Kidney (tissue), 14 donors: ENCODE data around the gene NFATC2. TPM values are rescaled to one million over a fixed set of nuclear protein-coding genes. Genes with fewer than 3 reads are reported as not detected.

Source experiments
- DNase-seq, 5 donors: peaks; one replicate each; pipeline ENCODE4 v3.0.0-alpha.2; 2013 to 2020
- FAIRE-seq: peaks from 2 replicates; lab custom pipeline; 2012; peaks lifted over from hg19 to GRCh38; lab: Jason Lieb, UNC
- H3K27ac ChIP-seq, 2 donors: one replicate each; pipeline ENCODE4 v1.7.0; 2013; ENCODE audit warnings: low read depth in 2 of 2, low read length in 2 of 2, inconsistent platforms in 1 of 2
- H3K27me3 ChIP-seq: one replicate; pipeline ENCODE4 v1.7.1; 2013; ENCODE audit warnings: low read length, inconsistent platforms; ENCODE audit not compliant: control insufficient read depth, insufficient read depth
- H3K36me3 ChIP-seq, 3 donors: one replicate each; pipeline versions ENCODE4 v1.7.0 to v1.7.1; 2013; ENCODE audit warnings: low read length in 3 of 3, control low read depth in 1 of 3, inconsistent platforms in 1 of 3; ENCODE audit not compliant: insufficient read depth in 3 of 3, control insufficient read depth in 2 of 3
- H3K4me1 ChIP-seq, 3 donors: one replicate each; pipeline versions ENCODE4 v1.7.0 to v1.7.1; 2013; ENCODE audit warnings: low read length in 3 of 3, inconsistent platforms in 1 of 3, low read depth in 1 of 3; ENCODE audit not compliant: control insufficient read depth in 2 of 3, insufficient read depth in 2 of 3
- H3K4me3 ChIP-seq, 3 donors: one replicate each; pipeline versions ENCODE4 v1.7.0 to v1.8.1; 2013; ENCODE audit warnings: low read length in 3 of 3, control low read depth in 1 of 3, inconsistent platforms in 1 of 3
- H3K9ac ChIP-seq, 3 donors: one replicate each; pipeline versions ENCODE4 v1.7.0 to v1.7.1; 2013; ENCODE audit warnings: low read length in 3 of 3, control low read depth in 1 of 3, inconsistent platforms in 1 of 3
- H3K9me3 ChIP-seq, 3 donors: one replicate each; pipeline versions ENCODE4 v1.7.0 to v1.7.1; 2013; ENCODE audit warnings: low read length in 3 of 3, control low read depth in 1 of 3, inconsistent platforms in 1 of 3; ENCODE audit not compliant: control insufficient read depth in 2 of 3, insufficient read depth in 1 of 3
- intact Hi-C: fragments of 100-400 bp; cut with DNase I; formaldehyde crosslinking; loops from one replicate; pipeline ENCODE4 v1.11.1; 2022
- polyA plus RNA-seq: library from polyadenylated mRNA; stranded (reverse); fragments of 350-450 nt; fragmentation: Illumina TruSeq; extraction: RNeasy Lipid Tissue Mini Kit (QIAGEN cat#74804); gene quantifications from one replicate; pipeline ENCODE4 v1.2.3, GENCODE V29; 2014; ENCODE audit warnings: low read depth, low replicate concordance; ENCODE audit not compliant: insufficient read depth
- total RNA-seq: library from RNA; stranded (reverse); fragmentation: NEBNext Ultra II Directional; extraction: Animal tissue kit (Norgen Biotek cat#: 25700); gene quantifications from one replicate; pipeline ENCODE4 v1.2.1, GENCODE V29; 2021
- TF ChIP-seq, protein P1 (sequence below): IDR thresholded peaks from 3 replicates; pipeline ENCODE4 v1.5.1; 2012; ENCODE audit warnings: mild to moderate bottlenecking, moderate library complexity, borderline replicate concordance; ENCODE audit not compliant: insufficient read depth; ENCODE audit errors: extremely low read depth
- donor health status: control.
- donor health status: control.
- donor health status: control.
- donor health status: control.
- donor health status: control.
- donor health status: DM: yes; HTN: yes; CAD: no.
- donor health status: Normal renal cell carcinoma (clear cell type).

The NFATC2 gene
- total and polyA plus RNA-seq, 2 donors from 2014 or later = 0.73 to 10.5 TPM

DNA sequence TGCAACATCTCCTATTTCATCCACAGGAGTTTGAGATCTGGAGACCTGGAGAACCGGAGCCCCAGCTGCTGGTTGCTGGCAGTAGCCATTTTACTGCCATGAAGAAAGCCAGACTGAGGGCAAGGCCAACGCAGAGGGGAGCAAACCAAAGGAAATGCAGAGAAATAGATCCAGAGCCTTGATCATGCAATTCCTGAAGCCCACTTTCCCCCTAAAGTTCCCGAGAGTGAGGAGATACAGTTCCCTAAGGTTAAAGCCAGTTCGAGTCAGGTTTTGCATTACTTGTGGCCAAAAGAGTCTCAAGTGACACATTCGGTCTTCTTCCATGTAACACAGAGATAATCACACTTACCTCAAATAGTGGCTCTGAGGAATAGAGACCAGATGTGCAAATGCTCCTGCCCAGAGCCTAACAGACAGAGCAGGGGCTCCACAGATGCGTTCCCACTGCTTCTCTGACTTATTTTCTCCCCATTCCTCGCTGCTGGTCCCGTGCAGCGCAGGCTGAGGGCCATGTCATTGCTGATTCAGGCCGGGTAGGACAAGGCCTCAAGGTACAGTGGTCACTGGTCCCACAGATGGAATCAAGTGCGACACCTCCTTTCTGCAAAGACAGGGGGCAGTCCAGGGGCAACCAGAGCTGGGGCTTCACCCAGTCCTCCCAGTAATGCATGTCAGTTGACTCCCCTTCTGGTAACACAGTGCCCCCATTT is 35.1 kb upstream of the NFATC2 start:
- H3K36me3 ChIP-seq = no peaks in the 10 kb centered on the region
- no peak overlapping the region for H3K27ac ChIP-seq
- no peaks in the 10 kb centered on the region for H3K27me3 ChIP-seq
- no peak for DNase-seq
- TF ChIP-seq, protein P1, sequence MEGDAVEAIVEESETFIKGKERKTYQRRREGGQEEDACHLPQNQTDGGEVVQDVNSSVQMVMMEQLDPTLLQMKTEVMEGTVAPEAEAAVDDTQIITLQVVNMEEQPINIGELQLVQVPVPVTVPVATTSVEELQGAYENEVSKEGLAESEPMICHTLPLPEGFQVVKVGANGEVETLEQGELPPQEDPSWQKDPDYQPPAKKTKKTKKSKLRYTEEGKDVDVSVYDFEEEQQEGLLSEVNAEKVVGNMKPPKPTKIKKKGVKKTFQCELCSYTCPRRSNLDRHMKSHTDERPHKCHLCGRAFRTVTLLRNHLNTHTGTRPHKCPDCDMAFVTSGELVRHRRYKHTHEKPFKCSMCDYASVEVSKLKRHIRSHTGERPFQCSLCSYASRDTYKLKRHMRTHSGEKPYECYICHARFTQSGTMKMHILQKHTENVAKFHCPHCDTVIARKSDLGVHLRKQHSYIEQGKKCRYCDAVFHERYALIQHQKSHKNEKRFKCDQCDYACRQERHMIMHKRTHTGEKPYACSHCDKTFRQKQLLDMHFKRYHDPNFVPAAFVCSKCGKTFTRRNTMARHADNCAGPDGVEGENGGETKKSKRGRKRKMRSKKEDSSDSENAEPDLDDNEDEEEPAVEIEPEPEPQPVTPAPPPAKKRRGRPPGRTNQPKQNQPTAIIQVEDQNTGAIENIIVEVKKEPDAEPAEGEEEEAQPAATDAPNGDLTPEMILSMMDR = no peak
- no peaks in the 10 kb centered on the region for H3K4me1 ChIP-seq
- H3K9ac ChIP-seq = no peak overlapping the region
- no peak overlapping the region for H3K4me3 ChIP-seq
- H3K9me3 ChIP-seq = no peaks in the 10 kb centered on the region
- intact Hi-C loops = no loop called here
- no peak for FAIRE-seq

DNA sequence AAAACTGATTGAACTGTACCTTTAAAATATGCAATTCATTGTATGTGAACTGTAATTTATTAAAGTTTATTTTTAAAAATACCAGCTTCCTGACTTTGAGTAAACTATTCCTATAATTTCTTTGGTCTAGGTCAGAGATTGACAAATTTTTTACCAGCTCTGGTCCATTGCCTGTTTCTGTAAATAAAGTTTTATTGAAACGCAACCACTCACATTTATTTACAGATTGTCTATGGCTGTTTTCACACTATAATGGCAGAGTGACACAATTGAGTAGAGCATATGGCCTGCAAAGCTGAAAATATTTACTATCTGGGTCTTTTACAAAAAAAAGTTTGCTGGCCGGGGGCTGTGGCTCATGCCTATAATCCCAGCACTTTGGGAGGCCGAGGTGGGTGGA is 33.0 kb upstream of the NFATC2 start:
- DNase-seq (no peak), FAIRE-seq (no peak)
- Histone ChIP-seq H3K9me3 (no peaks in the 10 kb centered on the region), H3K4me1 (no peaks in the 10 kb centered on the region), H3K36me3 (no peaks in the 10 kb centered on the region), H3K27me3 (no peaks in the 10 kb centered on the region), H3K4me3 (no peak overlapping the region), H3K27ac (no peak overlapping the region), H3K9ac (no peak overlapping the region)
- TF ChIP-seq, protein P1 = no peak
- intact Hi-C loops = no loop called here

DNA sequence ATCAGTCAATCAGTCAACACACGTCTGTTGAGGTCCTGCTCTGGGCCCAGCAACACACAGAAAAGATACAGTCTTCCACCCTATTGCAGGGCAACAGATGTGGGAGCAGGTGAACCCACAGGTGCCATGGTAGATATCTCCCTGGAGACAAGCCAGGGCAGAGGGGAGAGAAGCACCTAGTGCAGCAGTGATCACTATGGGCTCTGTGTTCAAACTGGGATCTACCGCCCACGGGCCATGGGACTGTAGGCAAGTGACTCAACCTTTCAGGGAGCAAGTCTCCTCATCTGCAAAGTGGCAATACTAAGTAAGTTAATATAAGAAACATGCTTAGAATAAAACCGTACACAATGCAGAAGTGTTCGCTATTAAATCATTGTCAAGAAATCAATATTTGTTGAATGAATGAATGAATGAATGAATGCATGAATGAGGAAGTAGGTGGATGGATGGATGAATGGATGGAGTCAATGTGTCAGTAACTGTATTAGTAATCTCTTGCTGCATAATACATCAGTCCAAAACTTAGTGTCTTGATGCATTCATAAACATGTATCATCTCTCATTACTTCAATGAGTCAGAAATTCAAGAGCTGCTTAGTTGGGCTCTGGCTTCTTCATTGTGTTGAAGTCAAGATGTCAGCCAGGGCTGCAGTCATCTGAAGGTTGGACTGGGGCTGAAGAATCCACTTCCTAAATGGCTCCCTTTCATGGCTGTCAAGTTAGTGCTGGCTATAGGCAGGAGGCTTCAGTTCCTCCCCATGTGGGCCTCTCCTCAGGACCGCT is 31.9 kb upstream of the NFATC2 start:
- TF ChIP-seq, protein P1 = no peak
- no peak for DNase-seq
- no peak overlapping the region for H3K4me3 ChIP-seq
- H3K4me1 ChIP-seq = no peaks in the 10 kb centered on the region
- intact Hi-C loops = no loop called here
- no peak overlapping the region for H3K9ac ChIP-seq
- no peaks in the 10 kb centered on the region for H3K36me3 ChIP-seq
- FAIRE-seq = no peak
- H3K9me3 ChIP-seq = no peaks in the 10 kb centered on the region
- no peaks in the 10 kb centered on the region for H3K27me3 ChIP-seq
- no peak overlapping the region for H3K27ac ChIP-seq
